ENCODE data around the gene KHDRBS2. TPM values are rescaled to one million over a fixed set of nuclear protein-coding genes. Genes with fewer than 3 reads are reported as not detected.

Gene KHDRBS2
- total and polyA plus RNA-seq, 2 donors (not counting 1 experiment from before 2014, with no cell fraction given): 8.9 to 9.4 TPM

GRCh38 chr6:61835237-61835636, 450.8 kb downstream of the KHDRBS2 start:
- Mint-ChIP-seq H3K9me3 (ENCODE audit: insufficient read depth) (no peaks in the 10 kb centered on the region), H3K4me3 (no peak overlapping the region), H3K27ac (no peak overlapping the region), H3K27me3 (no peaks in the 10 kb centered on the region), H3K4me1 (no peaks in the 10 kb centered on the region)
- H3K79me2 ChIP-seq (ENCODE audit: control insufficient read depth, insufficient read depth, low read length): no peaks in the 10 kb centered on the region
- H3K4me1 ChIP-seq (ENCODE audit: control insufficient read depth in 2 of 2, insufficient read depth in 2 of 2, low read length in 2 of 2): no peaks in the 10 kb centered on the region
- no peak overlapping the region for H3K4me3 ChIP-seq (ENCODE audit: control extremely low read depth in 1 of 5, extremely low read depth in 1 of 5, insufficient read depth in 1 of 5, low read depth in 2 of 5, low read length in 4 of 5)
- CTCF ChIA-PET: no interaction called here
- no peak overlapping the region for H2AFZ ChIP-seq (ENCODE audit: insufficient read depth, low read depth, low read length, poor library complexity, severe bottlenecking)
- H3K27me3 ChIP-seq (replicated peaks in 1 of 4; ENCODE audit: control extremely low read depth in 1 of 4, control insufficient read depth in 3 of 4, insufficient read depth in 4 of 4, low read length in 3 of 4): no peaks in the 10 kb centered on the region
- H3K4me2 ChIP-seq (replicated peaks; ENCODE audit: low read depth, low read length, poor library complexity, severe bottlenecking): no peak overlapping the region
- no peaks in the 10 kb centered on the region for H4K20me1 ChIP-seq (ENCODE audit: control insufficient read depth, insufficient read depth, low read length, poor library complexity, severe bottlenecking)
- no peaks in the 10 kb centered on the region for H3K36me3 ChIP-seq (replicated peaks in 1 of 2; ENCODE audit: control extremely low read depth in 1 of 2, control insufficient read depth in 1 of 2, extremely low read depth in 1 of 2, insufficient read depth in 2 of 2, low read length in 1 of 2)
- no peak overlapping the region for H3K27ac ChIP-seq (ENCODE audit: low read length in 2 of 2)
- H3K9ac ChIP-seq (ENCODE audit: low read length): no peak overlapping the region
- ATAC-seq (ENCODE audit: low read depth) (no peak), DNase-seq (no peak)
- WGBS (ENCODE audit: insufficient coverage): no CpG with 5 or more reads among the region's 2 CpGs
- intact Hi-C loops (cut with micrococcal nuclease): no loop called here
- TF ChIP-seq CTCF (IDR thresholded peaks at IDR 0.05) (no peak), EZH2 (IDR thresholded peaks at IDR 0.05; ENCODE audit: borderline replicate concordance, insufficient read depth, low read depth, low read length, poor library complexity, severe bottlenecking) (no peak)
- POLR2A ChIA-PET: no interaction called here
- no peaks in the 10 kb centered on the region for H3K9me3 ChIP-seq (ENCODE audit: control extremely low read depth in 1 of 3, control insufficient read depth in 2 of 3, insufficient read depth in 1 of 3, low read length in 2 of 3)

- Histone ChIP-seq H3K36me3 (replicated peaks in 1 of 2; ENCODE audit: control extremely low read depth in 1 of 2, control insufficient read depth in 1 of 2, extremely low read depth in 1 of 2, insufficient read depth in 2 of 2, low read length in 1 of 2) (no peaks in the 10 kb centered on the region), H2AFZ (ENCODE audit: insufficient read depth, low read depth, low read length, poor library complexity, severe bottlenecking) (no peak overlapping the region), H3K4me1 (ENCODE audit: control insufficient read depth in 2 of 2, insufficient read depth in 2 of 2, low read length in 2 of 2) (no peaks in the 10 kb centered on the region), H3K27ac (ENCODE audit: low read length in 2 of 2) (no peak overlapping the region), H3K4me2 (replicated peaks; ENCODE audit: low read depth, low read length, poor library complexity, severe bottlenecking) (no peak overlapping the region), H3K9ac (ENCODE audit: low read length) (no peak overlapping the region), H3K27me3 (replicated peaks in 1 of 4; ENCODE audit: control extremely low read depth in 1 of 4, control insufficient read depth in 3 of 4, insufficient read depth in 4 of 4, low read length in 3 of 4) (no peaks in the 10 kb centered on the region), H3K4me3 (ENCODE audit: control extremely low read depth in 1 of 5, extremely low read depth in 1 of 5, insufficient read depth in 1 of 5, low read depth in 2 of 5, low read length in 4 of 5) (no peak overlapping the region), H3K9me3 (ENCODE audit: control extremely low read depth in 1 of 3, control insufficient read depth in 2 of 3, insufficient read depth in 1 of 3, low read length in 2 of 3) (no peaks in the 10 kb centered on the region), H3K79me2 (ENCODE audit: control insufficient read depth, insufficient read depth, low read length) (no peaks in the 10 kb centered on the region), H4K20me1 (ENCODE audit: control insufficient read depth, insufficient read depth, low read length, poor library complexity, severe bottlenecking) (no peaks in the 10 kb centered on the region)
- intact Hi-C loops (cut with micrococcal nuclease): no loop called here
- H3K27me3 Mint-ChIP-seq: no peaks in the 10 kb centered on the region
- ATAC-seq (ENCODE audit: low read depth) (no peak), DNase-seq (no peak)
- H3K4me3 Mint-ChIP-seq: no peak overlapping the region
- CTCF ChIA-PET: no interaction called here
- POLR2A ChIA-PET: no interaction called here
- no peaks in the 10 kb centered on the region for H3K9me3 Mint-ChIP-seq (ENCODE audit: insufficient read depth)
- no peaks in the 10 kb centered on the region for H3K4me1 Mint-ChIP-seq
- H3K27ac Mint-ChIP-seq: no peak overlapping the region
- TF ChIP-seq EZH2 (IDR thresholded peaks at IDR 0.05; ENCODE audit: borderline replicate concordance, insufficient read depth, low read depth, low read length, poor library complexity, severe bottlenecking) (no peak), CTCF (IDR thresholded peaks at IDR 0.05) (no peak)
- no CpG with 5 or more reads among the region's 2 CpGs for WGBS (ENCODE audit: insufficient coverage)
These were observed 452.8 kb downstream of the KHDRBS2 start for GRCh38 chr6:61833176-61833755.
